Rectal smooth muscle tissue (tissue), 1 donor: Measurements from ENCODE around the gene TMOD1.
"Not testable (repeated sequence)": the region's sequence is repeated elsewhere in the genome, so short reads cannot be mapped to it uniquely, and the experiment has no call there.

Source experiments
- H3K27ac ChIP-seq: one replicate; pipeline ENCODE4 v1.7.0; 2013; ENCODE audit warnings: low read depth, low read length, inconsistent platforms
- H3K27me3 ChIP-seq: one replicate; pipeline ENCODE4 v1.7.0; 2013; ENCODE audit warnings: low read length; ENCODE audit not compliant: control insufficient read depth, insufficient read depth
- H3K36me3 ChIP-seq: one replicate; pipeline ENCODE4 v1.7.0; 2013; ENCODE audit warnings: low read length; ENCODE audit not compliant: control insufficient read depth, insufficient read depth
- H3K4me1 ChIP-seq: one replicate; pipeline ENCODE4 v1.7.0; 2013; ENCODE audit warnings: low read length; ENCODE audit not compliant: control insufficient read depth, insufficient read depth
- H3K4me3 ChIP-seq: one replicate; pipeline ENCODE4 v1.7.0; 2013; ENCODE audit warnings: low read length
- H3K9ac ChIP-seq: one replicate; pipeline ENCODE4 v1.7.0; 2013; ENCODE audit warnings: low read length

The TMOD1 gene

DNA sequence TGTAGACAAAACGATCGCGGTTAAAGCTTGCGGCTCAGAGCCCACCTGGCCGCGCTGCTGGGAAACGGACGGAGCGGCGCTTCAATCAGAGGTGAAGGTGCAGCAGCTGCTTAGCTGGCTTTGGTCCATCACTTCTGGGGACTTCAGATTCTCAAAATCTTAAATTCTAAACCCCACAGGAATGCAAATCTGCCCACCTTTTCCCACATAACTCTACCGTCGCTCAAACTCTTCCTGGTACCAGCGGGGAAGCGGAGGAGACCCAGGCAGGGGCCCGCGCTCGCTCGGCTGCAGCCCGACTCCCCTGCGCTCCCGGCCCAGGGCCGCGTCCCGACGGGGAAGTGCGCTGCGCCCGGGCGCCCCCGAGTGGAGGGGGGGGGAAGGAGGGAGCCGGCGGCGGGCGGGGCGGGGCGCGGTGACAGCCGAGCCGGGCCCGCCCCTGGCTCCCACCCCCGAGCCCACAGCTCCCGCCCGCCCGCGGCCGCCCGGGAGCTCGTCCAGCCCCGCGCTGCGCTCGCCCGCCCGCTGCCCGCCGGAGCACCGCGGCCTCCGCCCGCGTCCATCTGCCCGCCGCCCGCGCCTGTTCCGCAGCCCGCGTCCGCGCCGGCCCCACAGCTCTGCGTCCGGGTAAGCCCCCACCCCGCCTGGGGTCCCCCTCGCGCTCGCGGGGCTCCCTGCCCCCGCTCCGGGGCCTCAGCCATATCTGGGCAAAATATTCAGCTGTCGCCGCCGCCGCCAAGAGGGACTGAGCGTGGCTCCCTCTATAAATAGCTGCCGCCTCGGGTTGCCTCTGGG, at the start of gene TMOD1:
Gene TMOD1, plus strand, starts transcription at position 490 of the 795 bp plus-strand sequence. CDS start 22,523 bp downstream, outside the sequence.
- Histone ChIP-seq H3K9ac (peak within 1 kb of the TSS; percentile 30), H3K27me3 (peaks cover 11% of the 10 kb centered on the region), H3K4me1 (peaks cover 17% of the 10 kb centered on the region), H3K27ac (peak within 1 kb of the TSS; percentile 82), H3K36me3 (peaks cover 3% of the 10 kb centered on the region), H3K4me3 (peak within 1 kb of the TSS; percentile 80)

DNA sequence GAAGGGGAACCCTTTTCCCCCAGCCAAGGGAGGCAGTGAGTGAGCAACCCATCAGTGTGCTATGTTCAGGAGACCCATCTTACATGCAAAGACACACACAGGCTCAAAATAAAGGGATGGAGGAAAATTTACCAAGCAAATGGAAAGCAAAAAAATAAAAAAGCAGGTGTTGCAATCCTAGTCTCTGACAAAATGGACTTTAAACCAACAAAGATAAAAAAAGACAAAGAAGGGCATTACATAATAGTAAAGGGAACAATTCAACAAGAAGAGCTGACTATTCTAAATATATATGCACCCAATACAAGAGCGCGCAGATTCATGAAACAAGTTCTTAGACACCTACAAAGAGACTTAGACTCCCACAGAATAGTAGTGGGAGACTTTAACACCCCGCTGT, 47.9 kb upstream of the TMOD1 start:
- not testable (repeated sequence) for H3K4me1 ChIP-seq, H3K9ac ChIP-seq, H3K27ac ChIP-seq, H3K4me3 ChIP-seq, H3K36me3 ChIP-seq, H3K27me3 ChIP-seq

DNA sequence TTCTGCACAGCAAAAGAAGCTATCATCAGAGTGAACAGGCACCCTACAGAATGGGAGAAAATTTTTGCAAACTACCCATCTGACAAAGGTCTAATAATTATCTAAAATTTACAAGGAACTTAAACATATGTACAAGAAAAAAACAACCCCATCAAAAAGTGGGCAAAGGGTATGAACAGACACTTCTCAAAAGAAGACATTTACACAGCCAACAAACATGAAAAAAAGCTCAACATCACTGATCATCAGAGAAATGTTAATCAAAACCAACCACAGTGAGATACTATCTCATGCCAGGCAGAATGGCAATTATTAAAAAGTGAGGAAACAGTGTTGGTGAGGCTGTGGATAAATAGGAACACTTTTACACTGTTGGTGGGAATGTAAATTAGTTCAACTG, 44.6 kb upstream of the TMOD1 start:
- H3K27ac ChIP-seq, H3K4me1 ChIP-seq, H3K9ac ChIP-seq, H3K36me3 ChIP-seq, H3K4me3 ChIP-seq, H3K27me3 ChIP-seq: not testable (repeated sequence)

DNA sequence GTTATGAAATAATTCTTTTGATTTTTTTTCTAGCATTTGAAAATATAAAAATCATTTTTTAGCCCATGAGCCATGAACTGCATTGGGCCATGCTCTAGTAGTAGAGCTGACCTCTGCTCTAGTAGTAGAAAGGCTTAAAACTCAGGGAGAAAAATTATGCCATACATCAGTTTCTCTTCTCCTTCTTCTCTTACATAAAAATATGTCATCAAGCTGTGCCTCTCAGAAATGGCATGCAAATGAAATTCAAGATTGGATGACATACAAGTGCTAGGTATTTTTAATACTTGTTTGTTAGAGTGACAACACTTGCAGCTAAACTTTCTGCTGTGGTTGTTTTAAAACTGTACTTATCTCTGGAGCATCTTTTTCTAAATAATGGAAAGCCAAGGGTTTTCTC, 42.1 kb upstream of the TMOD1 start:
- Histone ChIP-seq H3K4me1 (no peaks in the 10 kb centered on the region), H3K27ac (no peak overlapping the region), H3K9ac (no peak overlapping the region), H3K27me3 (no peaks in the 10 kb centered on the region), H3K36me3 (no peaks in the 10 kb centered on the region), H3K4me3 (no peak overlapping the region)

DNA sequence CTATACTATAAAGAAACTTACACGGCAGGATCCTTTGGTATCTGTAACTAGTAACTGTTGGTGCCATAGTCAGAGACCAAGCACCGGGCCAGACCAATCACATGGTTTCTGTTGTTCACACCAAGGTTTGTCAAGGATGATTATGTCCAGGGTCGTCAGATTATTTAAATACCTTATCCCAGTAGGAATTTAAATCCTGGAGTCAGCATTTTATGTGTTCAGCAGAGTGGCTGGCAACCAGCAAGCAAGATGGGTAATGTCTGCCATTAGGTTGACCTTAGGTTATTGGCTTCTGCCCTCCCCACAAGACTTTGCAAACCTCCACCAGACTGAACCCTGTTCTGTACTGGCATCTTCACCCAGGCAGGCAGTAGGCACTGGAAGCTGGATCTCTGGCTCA, 39.3 kb upstream of the TMOD1 start:
- Histone ChIP-seq H3K27me3 (no peaks in the 10 kb centered on the region), H3K9ac (no peak overlapping the region), H3K4me3 (no peak overlapping the region), H3K27ac (no peak overlapping the region), H3K4me1 (no peaks in the 10 kb centered on the region), H3K36me3 (peaks cover 4% of the 10 kb centered on the region)

DNA sequence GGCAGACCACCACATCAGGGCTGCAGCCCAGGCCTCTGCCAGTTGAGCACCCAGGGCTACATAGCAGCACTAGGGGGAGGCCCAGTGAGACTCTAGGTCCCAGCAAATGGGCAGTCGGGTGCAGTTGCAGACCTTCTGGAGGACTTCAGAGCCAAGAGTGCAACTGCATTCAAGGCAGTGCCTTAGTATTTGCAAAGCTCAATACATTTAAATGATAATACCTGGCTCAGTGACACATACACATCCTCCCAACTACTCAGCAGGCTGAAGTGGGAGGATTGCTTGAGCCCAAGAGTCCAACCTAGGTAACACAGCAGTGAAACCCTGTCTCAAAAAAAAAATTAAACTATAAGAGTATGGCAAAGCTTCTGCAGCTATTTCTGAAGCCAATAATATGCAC, 38.6 kb upstream of the TMOD1 start:
- Histone ChIP-seq H3K36me3 (peaks cover 4% of the 10 kb centered on the region), H3K27me3 (no peaks in the 10 kb centered on the region), H3K27ac (no peak overlapping the region), H3K4me3 (no peak overlapping the region), H3K4me1 (no peaks in the 10 kb centered on the region), H3K9ac (no peak overlapping the region)

DNA sequence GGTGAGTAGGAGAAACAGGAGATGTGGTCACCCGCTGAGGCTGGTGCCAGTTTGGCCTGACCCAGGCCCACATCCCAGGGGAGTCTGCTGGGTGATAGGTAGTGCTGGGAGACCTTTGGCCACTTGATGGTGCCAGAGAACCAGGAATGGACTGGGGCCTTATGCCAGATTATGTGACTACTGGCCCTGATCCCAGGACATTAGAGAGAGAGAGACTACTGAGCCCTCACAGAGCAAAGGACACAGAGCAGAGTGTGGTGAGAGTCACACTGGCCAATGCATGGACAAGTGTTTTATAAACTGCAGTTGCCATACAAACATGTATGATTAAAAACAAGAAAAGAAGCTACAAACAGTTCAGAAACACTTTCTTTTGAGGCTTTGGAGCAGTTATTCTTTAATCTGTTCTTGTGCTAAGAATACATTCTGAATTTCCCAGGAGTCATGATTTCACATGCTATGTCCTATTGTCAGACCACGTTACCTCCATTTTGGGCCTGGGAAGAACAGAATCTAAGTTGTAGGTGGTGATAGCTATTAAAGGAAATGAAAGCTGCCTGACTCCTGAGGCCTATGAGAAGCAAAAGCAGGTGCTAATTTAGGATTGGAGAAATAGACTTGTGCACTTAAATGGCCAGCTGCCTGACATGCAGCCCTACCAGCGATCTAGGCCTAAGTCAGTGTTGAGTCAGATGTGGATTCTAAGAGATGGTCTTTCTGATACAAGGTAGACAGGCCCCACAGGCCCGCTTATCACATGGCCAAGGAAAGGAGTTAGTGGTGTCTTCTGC, 32.6 kb upstream of the TMOD1 start:
- Histone ChIP-seq H3K27ac (peak overlapping the region; percentile 32), H3K27me3 (no peaks in the 10 kb centered on the region), H3K4me1 (peaks cover 5% of the 10 kb centered on the region), H3K9ac (no peak overlapping the region), H3K4me3 (no peak overlapping the region), H3K36me3 (peaks cover 10% of the 10 kb centered on the region)

DNA sequence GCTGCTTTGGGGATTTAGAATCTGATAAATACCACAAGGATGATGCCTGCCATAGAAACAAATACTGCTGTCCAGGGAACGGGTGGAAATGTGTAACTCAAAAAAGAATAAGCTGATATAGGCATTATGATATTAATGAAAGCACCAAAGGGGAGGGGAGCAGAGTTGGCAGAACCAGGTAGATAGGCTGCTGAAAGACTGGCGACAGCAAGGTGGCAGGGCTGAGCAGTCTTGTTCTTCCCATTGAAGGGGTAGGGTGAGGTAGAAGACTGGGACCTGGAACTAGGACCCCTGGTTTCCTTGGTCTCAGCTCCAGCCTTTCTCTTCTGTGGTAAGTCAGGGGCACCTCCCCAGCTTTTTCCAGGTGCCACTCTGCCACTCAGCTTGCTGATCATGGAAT, 31.4 kb upstream of the TMOD1 start:
- Histone ChIP-seq H3K9ac (no peak overlapping the region), H3K27ac (peak overlapping the region; percentile 3), H3K27me3 (no peaks in the 10 kb centered on the region), H3K4me3 (no peak overlapping the region), H3K4me1 (peaks cover 5% of the 10 kb centered on the region), H3K36me3 (peaks cover 15% of the 10 kb centered on the region)

DNA sequence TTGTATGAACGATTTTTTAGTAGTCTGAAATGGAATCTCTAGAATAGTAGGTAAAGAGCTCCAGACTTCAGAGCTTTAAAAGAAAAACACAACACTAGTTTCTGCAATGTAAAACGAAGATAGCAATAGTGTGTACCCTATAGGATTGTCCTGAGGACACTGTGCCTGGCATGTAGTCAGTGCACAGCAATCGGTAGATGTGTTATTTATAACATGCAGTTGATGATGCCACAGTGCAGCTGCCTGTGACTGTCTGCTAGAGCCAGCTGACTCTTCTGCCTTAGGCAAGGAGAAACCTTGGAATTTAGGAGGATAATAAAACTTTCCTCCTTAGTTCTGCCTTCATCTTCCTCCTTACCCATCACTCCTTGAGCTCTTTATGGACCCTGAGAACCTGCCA, 27.7 kb upstream of the TMOD1 start:
- peaks cover 5% of the 10 kb centered on the region for H3K4me1 ChIP-seq
- no peaks in the 10 kb centered on the region for H3K27me3 ChIP-seq
- peaks cover 11% of the 10 kb centered on the region for H3K36me3 ChIP-seq
- no peak overlapping the region for H3K4me3 ChIP-seq
- no peak overlapping the region for H3K27ac ChIP-seq
- H3K9ac ChIP-seq: no peak overlapping the region

DNA sequence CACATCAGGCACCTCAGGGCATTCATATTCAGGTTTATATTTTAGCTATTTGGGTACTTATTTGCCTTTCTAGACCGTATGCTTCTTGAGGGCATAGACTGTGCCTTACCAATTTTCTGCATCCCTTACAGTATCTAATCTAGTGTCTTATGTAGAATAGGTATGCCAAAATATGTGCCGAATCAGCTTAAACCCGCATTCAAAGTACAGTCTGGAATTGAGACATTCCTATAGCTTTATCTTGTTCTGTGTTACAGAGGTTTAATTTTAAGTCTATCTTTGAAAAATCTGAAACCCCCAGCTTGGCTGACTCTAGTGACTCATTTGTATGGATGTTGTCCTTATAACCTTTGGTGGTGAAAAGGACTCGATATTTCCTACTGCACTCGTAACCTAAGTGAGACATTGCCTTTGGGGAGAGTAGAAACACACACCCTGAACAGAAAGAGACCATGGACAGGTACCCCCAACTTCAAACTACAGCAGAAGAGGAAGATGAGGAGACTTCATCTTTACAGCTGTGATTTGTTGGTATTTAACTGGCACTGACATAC, 27.0 kb upstream of the TMOD1 start:
- no peaks in the 10 kb centered on the region for H3K27me3 ChIP-seq
- H3K4me1 ChIP-seq: no peaks in the 10 kb centered on the region
- no peak overlapping the region for H3K27ac ChIP-seq
- H3K36me3 ChIP-seq: peaks cover 11% of the 10 kb centered on the region
- H3K9ac ChIP-seq: no peak overlapping the region
- H3K4me3 ChIP-seq: no peak overlapping the region

DNA sequence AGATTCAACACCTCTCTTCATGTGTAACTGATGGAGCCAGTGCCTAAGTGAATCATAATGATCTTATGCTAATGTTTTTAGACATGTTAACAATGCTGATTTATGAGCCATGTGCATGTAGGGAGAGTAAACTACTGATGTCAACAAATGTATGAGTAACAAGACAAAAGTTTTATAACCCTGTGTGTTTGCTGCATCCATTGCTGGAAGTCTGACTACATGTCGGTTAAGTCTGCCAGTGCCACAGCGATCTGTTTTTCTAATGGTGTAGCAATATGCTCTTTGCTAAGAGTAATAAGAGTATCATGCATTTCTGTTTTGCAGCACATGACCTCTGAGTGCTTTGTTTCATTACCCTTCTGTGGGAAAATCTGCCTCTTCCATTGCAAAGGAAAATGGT, 26.4 kb upstream of the TMOD1 start:
- Histone ChIP-seq H3K36me3 (peaks cover 11% of the 10 kb centered on the region), H3K27ac (no peak overlapping the region), H3K27me3 (no peaks in the 10 kb centered on the region)

DNA sequence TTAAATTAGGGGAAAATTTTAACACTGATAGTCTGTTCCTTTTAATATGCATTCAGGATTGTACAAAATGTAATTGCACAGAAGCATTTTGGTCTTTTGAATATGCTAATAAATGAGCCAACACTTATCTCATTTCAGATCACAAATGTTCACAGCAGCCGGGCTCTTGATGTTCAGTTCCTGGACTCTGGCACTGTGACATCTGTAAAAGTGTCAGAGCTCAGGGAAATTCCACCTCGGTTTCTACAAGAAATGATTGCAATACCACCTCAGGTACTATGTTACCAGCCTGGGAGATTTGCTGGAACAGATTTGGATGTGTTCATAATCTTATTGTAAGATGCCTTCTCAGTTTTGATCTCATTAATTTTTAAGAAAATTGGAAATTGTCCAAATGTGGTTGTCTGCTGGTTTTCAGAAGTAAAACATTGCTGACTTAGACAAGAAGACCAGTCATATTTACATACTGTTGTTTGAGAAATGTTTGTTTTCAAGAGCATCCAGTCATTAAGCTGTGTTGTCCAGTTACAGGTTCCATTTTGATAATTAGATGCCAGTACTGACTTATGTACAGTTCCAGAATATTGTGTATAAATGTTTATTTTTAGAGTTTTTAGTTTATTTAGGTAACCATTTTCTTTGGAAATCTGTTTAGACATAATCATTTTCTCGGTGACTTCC, 23.0 kb upstream of the TMOD1 start:
- Histone ChIP-seq H3K36me3 (peaks cover 10% of the 10 kb centered on the region), H3K9ac (no peak overlapping the region), H3K4me1 (no peaks in the 10 kb centered on the region), H3K27ac (no peak overlapping the region), H3K27me3 (no peaks in the 10 kb centered on the region), H3K4me3 (no peak overlapping the region)

More for the DNA sequence above, 26.4 kb upstream of the TMOD1 start:
- H3K9ac ChIP-seq: no peak overlapping the region
- no peaks in the 10 kb centered on the region for H3K4me1 ChIP-seq
- no peak overlapping the region for H3K4me3 ChIP-seq
